Thyroid gland (tissue), 4 donors: ENCODE measurements around the gene TMEM82.

Experiments used
- POLR2A ChIP-seq, 2 donors: fragments of 450-650 bp; IDR thresholded peaks; one replicate each; pipeline ENCODE4 v1.6.1; 2017; ENCODE audit warnings: antibody characterized with exemption in 2 of 2, mild to moderate bottlenecking in 2 of 2, moderate library complexity in 1 of 2
- TF ChIP-seq, protein P1 (sequence below), 6 experiments: fragments of 200-600 bp in 3 of 6; fragments of 450-650 bp in 3 of 6; sonication (generic) in 3 of 6; IDR thresholded peaks; one replicate each; pipeline ENCODE4 v1.5.1; 2016 to 2019; ENCODE audit warnings: antibody characterized with exemption in 6 of 6, mild to moderate bottlenecking in 2 of 6, inconsistent platforms in 1 of 6, moderate library complexity in 1 of 6

DNA sequence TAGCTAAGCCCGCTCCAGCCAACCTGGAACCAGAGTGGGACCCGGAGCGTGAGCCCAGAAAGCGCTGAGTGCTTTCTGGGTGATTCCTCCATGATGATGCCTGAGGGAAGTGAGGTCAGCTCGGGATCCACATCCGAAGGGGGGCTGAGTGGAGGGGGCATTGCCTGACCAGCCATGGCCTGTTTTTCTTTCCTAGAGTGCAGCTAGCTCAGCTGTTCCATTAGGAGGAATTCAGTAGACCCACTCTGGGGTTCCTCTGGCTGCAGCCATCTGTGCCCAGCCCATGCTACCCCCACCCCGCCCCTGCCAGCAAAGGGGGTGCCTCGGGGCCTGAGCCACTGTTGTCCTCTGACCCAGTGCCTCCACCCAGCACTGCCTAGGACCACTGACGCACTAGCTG, 15.8 kb upstream of the TMEM82 start:
- TF ChIP-seq, protein P1, sequence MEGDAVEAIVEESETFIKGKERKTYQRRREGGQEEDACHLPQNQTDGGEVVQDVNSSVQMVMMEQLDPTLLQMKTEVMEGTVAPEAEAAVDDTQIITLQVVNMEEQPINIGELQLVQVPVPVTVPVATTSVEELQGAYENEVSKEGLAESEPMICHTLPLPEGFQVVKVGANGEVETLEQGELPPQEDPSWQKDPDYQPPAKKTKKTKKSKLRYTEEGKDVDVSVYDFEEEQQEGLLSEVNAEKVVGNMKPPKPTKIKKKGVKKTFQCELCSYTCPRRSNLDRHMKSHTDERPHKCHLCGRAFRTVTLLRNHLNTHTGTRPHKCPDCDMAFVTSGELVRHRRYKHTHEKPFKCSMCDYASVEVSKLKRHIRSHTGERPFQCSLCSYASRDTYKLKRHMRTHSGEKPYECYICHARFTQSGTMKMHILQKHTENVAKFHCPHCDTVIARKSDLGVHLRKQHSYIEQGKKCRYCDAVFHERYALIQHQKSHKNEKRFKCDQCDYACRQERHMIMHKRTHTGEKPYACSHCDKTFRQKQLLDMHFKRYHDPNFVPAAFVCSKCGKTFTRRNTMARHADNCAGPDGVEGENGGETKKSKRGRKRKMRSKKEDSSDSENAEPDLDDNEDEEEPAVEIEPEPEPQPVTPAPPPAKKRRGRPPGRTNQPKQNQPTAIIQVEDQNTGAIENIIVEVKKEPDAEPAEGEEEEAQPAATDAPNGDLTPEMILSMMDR (IDR thresholded peaks at IDR 0.05): no peak
- no peak for TF ChIP-seq POLR2A (IDR thresholded peaks at IDR 0.05)
